HCT116 (cell line): ENCODE measurements around the gene TCHH. TPM values are rescaled to one million over a fixed set of nuclear protein-coding genes. Genes with fewer than 3 reads are reported as not detected.
"Not testable (repeated sequence)": the region's sequence is repeated elsewhere in the genome, so short reads cannot be mapped to it uniquely, and the experiment has no call there.

ENCODE experiments used
- ATAC-seq: fragments of 200-7000 bp; cut with Tn5 transposase; 2 replicates; pipeline ENCODE4 v1.9.1; 2020; ENCODE audit warnings: mild to moderate bottlenecking, moderate library complexity
- BruUV-seq: library from RNA; stranded (reverse); fragments of 400-500 nt; replicated peaks from 2 replicates; lab custom pipeline; 2021; lab: Mats Ljungman, UMichigan
- CTCF ChIA-PET: fragments of 300-600 bp; sonication (Branson Sonifier 250); formaldehyde crosslinking; loops from one replicate; lab custom pipeline; 2021; ENCODE audit warnings: antibody characterized with exemption; lab: Charles Lee
- POLR2A ChIA-PET: fragments of 300-600, 350-600 bp; sonication (Branson Sonifier 250); formaldehyde crosslinking; loops from one replicate; lab custom pipeline; 2021; ENCODE audit warnings: antibody characterized with exemption; lab: Charles Lee
- RAD21 ChIA-PET, 2 experiments: fragments of 300-600 bp; sonication (Branson Sonifier 250); formaldehyde crosslinking; loops; one replicate each; lab custom pipeline; 2023; ENCODE audit warnings: low total read pairs in 2 of 2; ENCODE audit not compliant: uncharacterized antibody in 2 of 2, unreplicated experiment in 2 of 2, low non-redundant PET in 1 of 2; lab: Charles Lee
- DNase-seq: peaks from one replicate; pipeline ENCODE4 v3.0.0-alpha.2; 2010; ENCODE audit warnings: low read depth, low spot score
- H2AFZ ChIP-seq: fragments of 200-600 bp; shearing (Covaris generic), sonication (generic); 2 replicates; pipeline ENCODE4 v1.6.1; 2017; ENCODE audit warnings: low read depth, mixed run types, mixed read lengths, antibody characterized with exemption, low read length; ENCODE audit not compliant: poor library complexity, severe bottlenecking
- H3K27ac ChIP-seq: 2 replicates; pipeline ENCODE4 v1.5.1; 2012; ENCODE audit warnings: low read depth, low read length
- H3K27me3 ChIP-seq: fragments of 200-600 bp; sonication (generic); 2 replicates; pipeline ENCODE4 v1.6.1; 2016; ENCODE audit warnings: mixed run types, low read length, mixed read lengths; ENCODE audit not compliant: insufficient read depth
- H3K36me3 ChIP-seq, 2 experiments: fragments of 200-500 bp in 1 of 2; fragments of 200-600 bp in 1 of 2; sonication (Bioruptor generic) in 1 of 2; sonication (generic) in 1 of 2; 2 replicates each; pipeline versions ENCODE4 v1.5.1 to v1.6.1; 2014 to 2016; ENCODE audit warnings: low read length in 2 of 2, inconsistent platforms in 1 of 2, mixed read lengths in 1 of 2, mixed run types in 1 of 2; ENCODE audit not compliant: insufficient read depth in 2 of 2, control insufficient read depth in 1 of 2
- H3K4me1 ChIP-seq, 2 experiments: fragments of 200-600 bp in 1 of 2; sonication (generic) in 1 of 2; 2 replicates each; pipeline versions ENCODE4 v1.5.1 to v1.6.1; 2012 to 2017; ENCODE audit warnings: low read length in 2 of 2, inconsistent platforms in 1 of 2, mild to moderate bottlenecking in 1 of 2, mixed read lengths in 1 of 2, mixed run types in 1 of 2, moderate library complexity in 1 of 2; ENCODE audit not compliant: insufficient read depth in 2 of 2, control insufficient read depth in 1 of 2
- H3K4me2 ChIP-seq: fragments of 200-600 bp; sonication (generic); 2 replicates; pipeline ENCODE4 v1.6.1; 2017; ENCODE audit warnings: mixed run types, low read length, mixed read lengths
- H3K4me3 ChIP-seq, 2 experiments: fragments of 200-600 bp in 1 of 2; sonication (generic) in 1 of 2; replicated peaks in 1 of 2; 2 replicates each; pipeline ENCODE4 v1.5.1; 2011 to 2016; ENCODE audit warnings: low read length in 2 of 2, control low read depth in 1 of 2, low read depth in 1 of 2, mild to moderate bottlenecking in 1 of 2, mixed read lengths in 1 of 2, mixed run types in 1 of 2
- H3K79me2 ChIP-seq: fragments of 200-600 bp; sonication (generic); 2 replicates; pipeline ENCODE4 v1.6.1; 2017; ENCODE audit warnings: mild to moderate bottlenecking, mixed run types, low read length, moderate library complexity, mixed read lengths; ENCODE audit not compliant: insufficient read depth
- H3K9ac ChIP-seq: fragments of 200-600 bp; sonication (generic); 2 replicates; pipeline ENCODE4 v1.6.1; 2016; ENCODE audit warnings: low read length, mixed read lengths
- H3K9me2 ChIP-seq: fragments of 200-600 bp; sonication (generic), shearing (Covaris generic); 2 replicates; pipeline ENCODE4 v1.6.1; 2017; ENCODE audit warnings: mixed run types, mild to moderate bottlenecking, moderate library complexity; ENCODE audit not compliant: insufficient read depth
- H3K9me3 ChIP-seq, 2 experiments: fragments of 200-500 bp in 1 of 2; fragments of 200-600 bp in 1 of 2; sonication (Bioruptor generic) in 1 of 2; sonication (generic) in 1 of 2; 2 replicates each; pipeline ENCODE4 v1.6.1; 2014 to 2017; ENCODE audit warnings: low read length in 2 of 2, mixed read lengths in 2 of 2, inconsistent platforms in 1 of 2, low read depth in 1 of 2, mild to moderate bottlenecking in 1 of 2, mixed run types in 1 of 2, moderate library complexity in 1 of 2; ENCODE audit not compliant: control insufficient read depth in 1 of 2, insufficient read depth in 1 of 2
- H4K20me1 ChIP-seq: fragments of 200-600 bp; sonication (generic), shearing (Covaris generic); 2 replicates; pipeline ENCODE4 v1.6.1; 2017; ENCODE audit warnings: mixed run types, mild to moderate bottlenecking, moderate library complexity; ENCODE audit not compliant: insufficient read depth
- CEBPB ChIP-seq: IDR thresholded peaks from 2 replicates; pipeline ENCODE4 v1.6.1; 2012; ENCODE audit warnings: low read depth
- EGR1 ChIP-seq: IDR thresholded peaks from 2 replicates; pipeline ENCODE4 v1.6.1; 2012; ENCODE audit warnings: low read depth
- ELF1 ChIP-seq: IDR thresholded peaks from 2 replicates; pipeline ENCODE4 v1.6.1; 2012; ENCODE audit warnings: low read depth, borderline replicate concordance
- FOSL1 ChIP-seq: IDR thresholded peaks from 2 replicates; pipeline ENCODE4 v1.6.1; 2012; ENCODE audit warnings: low read depth
- JUND ChIP-seq: IDR thresholded peaks from 2 replicates; pipeline ENCODE4 v1.6.1; 2012
- POLR2A ChIP-seq: IDR thresholded peaks from 2 replicates; pipeline ENCODE4 v1.7.0; 2011; ENCODE audit warnings: borderline replicate concordance; ENCODE audit not compliant: insufficient read depth, insufficient read length; ENCODE audit errors: extremely low read depth
- RAD21 ChIP-seq: IDR thresholded peaks from 2 replicates; pipeline ENCODE4 v1.6.1; 2012; ENCODE audit warnings: low read depth, mild to moderate bottlenecking
- SIN3A ChIP-seq: IDR thresholded peaks from 2 replicates; pipeline ENCODE4 v1.6.1; 2012; ENCODE audit warnings: low read depth
- SP1 ChIP-seq: IDR thresholded peaks from 2 replicates; pipeline ENCODE4 v1.6.1; 2012; ENCODE audit warnings: low read depth
- SRF ChIP-seq: IDR thresholded peaks from 2 replicates; pipeline ENCODE4 v1.6.1; 2012; ENCODE audit warnings: low read depth
- YY1 ChIP-seq: IDR thresholded peaks from 2 replicates; pipeline ENCODE4 v1.6.1; 2011; ENCODE audit warnings: low read length, low read depth, moderate library complexity, mild to moderate bottlenecking; ENCODE audit not compliant: insufficient replicate concordance; ENCODE audit errors: extremely low read depth
- ZFX ChIP-seq: fragments of 450-650 bp; IDR thresholded peaks from 2 replicates; pipeline ENCODE4 v1.6.1; 2017
- ZNF274 ChIP-seq: fragments of 200-500 bp; sonication (Bioruptor generic); IDR thresholded peaks from 2 replicates; pipeline ENCODE4 v1.6.1; 2014; ENCODE audit warnings: mild to moderate bottlenecking, low read depth, low read length, inconsistent platforms
- intact Hi-C: fragments of 100-400 bp; cut with micrococcal nuclease; formaldehyde crosslinking; loops from 2 replicates; pipeline ENCODE4 v1.10.0; 2022
- total RNA-seq: library from RNA; stranded (reverse); gene quantifications from one replicate; pipeline ENCODE4 v1.2.1, GENCODE V29; 2021; ENCODE audit not compliant: unreplicated experiment
- TF ChIP-seq, protein P1 (sequence below): IDR thresholded peaks from 2 replicates; pipeline ENCODE4 v1.6.1; 2012
- TF ChIP-seq, protein P2 (sequence below): IDR thresholded peaks from 2 replicates; pipeline ENCODE4 v1.6.1; 2012; ENCODE audit warnings: low read depth
- TF ChIP-seq, protein P3 (sequence below): IDR thresholded peaks from 2 replicates; pipeline ENCODE4 v1.6.1; 2012

The TCHH gene
- total RNA-seq, 1 experiment from 2014 or later, result 0.02 TPM

DNA sequence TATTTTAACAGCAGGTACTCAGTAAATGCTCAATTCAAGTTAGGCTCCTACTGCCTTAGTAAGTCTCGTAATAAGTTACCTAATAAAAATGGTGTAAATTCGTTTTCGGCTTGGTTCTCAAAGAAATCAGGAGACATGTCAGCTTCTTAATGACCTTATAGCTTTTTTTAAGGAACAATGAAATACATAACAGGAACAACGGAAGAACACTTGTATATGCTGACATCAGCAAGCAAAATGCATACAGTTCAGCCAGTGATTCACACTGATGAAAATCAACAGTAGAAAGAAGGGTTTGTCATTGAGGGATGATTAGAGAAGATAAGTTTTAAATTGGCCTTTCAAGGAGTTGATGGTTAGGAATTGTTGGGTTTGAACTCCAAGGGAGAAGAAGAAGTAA is 30.5 kb upstream of the TCHH start:
- no peaks in the 10 kb centered on the region for H3K9me2 ChIP-seq
- no peak for ATAC-seq
- H4K20me1 ChIP-seq, result no peaks in the 10 kb centered on the region
- no peaks in the 10 kb centered on the region for H3K36me3 ChIP-seq
- H3K27me3 ChIP-seq, result peaks cover 10% of the 10 kb centered on the region
- no peak overlapping the region for H3K9ac ChIP-seq
- CTCF ChIA-PET, result no interaction called here
- POLR2A ChIA-PET, result no interaction called here
- DNase-seq, result no peak
- no peaks in the 10 kb centered on the region for H3K4me1 ChIP-seq
- RAD21 ChIA-PET, result no interaction called here
- peaks cover 5 to 9% of the 10 kb centered on the region in 2 experiments; a peak in 2 of 4 replicates for H3K9me3 ChIP-seq
- intact Hi-C loops, result no loop called here
- H3K4me2 ChIP-seq, result no peak overlapping the region
- no TSS peak for BruUV-seq
- H3K27ac ChIP-seq, result no peak overlapping the region
- H3K4me3 ChIP-seq, result no peak overlapping the region
- TF ChIP-seq, protein P1, sequence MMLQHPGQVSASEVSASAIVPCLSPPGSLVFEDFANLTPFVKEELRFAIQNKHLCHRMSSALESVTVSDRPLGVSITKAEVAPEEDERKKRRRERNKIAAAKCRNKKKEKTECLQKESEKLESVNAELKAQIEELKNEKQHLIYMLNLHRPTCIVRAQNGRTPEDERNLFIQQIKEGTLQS, result no peak
- TF ChIP-seq ELF1 (no peak), POLR2A (no peak), SRF (no peak), YY1 (no peak), FOSL1 (no peak), CEBPB (no peak), SIN3A (no peak), SP1 (no peak), ZNF274 (no peak), EGR1 (no peak), ZFX (no peak), JUND (no peak), RAD21 (no peak)
- TF ChIP-seq, protein P2, sequence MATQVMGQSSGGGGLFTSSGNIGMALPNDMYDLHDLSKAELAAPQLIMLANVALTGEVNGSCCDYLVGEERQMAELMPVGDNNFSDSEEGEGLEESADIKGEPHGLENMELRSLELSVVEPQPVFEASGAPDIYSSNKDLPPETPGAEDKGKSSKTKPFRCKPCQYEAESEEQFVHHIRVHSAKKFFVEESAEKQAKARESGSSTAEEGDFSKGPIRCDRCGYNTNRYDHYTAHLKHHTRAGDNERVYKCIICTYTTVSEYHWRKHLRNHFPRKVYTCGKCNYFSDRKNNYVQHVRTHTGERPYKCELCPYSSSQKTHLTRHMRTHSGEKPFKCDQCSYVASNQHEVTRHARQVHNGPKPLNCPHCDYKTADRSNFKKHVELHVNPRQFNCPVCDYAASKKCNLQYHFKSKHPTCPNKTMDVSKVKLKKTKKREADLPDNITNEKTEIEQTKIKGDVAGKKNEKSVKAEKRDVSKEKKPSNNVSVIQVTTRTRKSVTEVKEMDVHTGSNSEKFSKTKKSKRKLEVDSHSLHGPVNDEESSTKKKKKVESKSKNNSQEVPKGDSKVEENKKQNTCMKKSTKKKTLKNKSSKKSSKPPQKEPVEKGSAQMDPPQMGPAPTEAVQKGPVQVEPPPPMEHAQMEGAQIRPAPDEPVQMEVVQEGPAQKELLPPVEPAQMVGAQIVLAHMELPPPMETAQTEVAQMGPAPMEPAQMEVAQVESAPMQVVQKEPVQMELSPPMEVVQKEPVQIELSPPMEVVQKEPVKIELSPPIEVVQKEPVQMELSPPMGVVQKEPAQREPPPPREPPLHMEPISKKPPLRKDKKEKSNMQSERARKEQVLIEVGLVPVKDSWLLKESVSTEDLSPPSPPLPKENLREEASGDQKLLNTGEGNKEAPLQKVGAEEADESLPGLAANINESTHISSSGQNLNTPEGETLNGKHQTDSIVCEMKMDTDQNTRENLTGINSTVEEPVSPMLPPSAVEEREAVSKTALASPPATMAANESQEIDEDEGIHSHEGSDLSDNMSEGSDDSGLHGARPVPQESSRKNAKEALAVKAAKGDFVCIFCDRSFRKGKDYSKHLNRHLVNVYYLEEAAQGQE, result no peak
- TF ChIP-seq, protein P3, sequence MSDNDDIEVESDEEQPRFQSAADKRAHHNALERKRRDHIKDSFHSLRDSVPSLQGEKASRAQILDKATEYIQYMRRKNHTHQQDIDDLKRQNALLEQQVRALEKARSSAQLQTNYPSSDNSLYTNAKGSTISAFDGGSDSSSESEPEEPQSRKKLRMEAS, result no peak
- TF ChIP-seq, all 23 proteins: peak for 0
- Histone ChIP-seq H2AFZ (no peak overlapping the region), H3K79me2 (no peaks in the 10 kb centered on the region)

DNA sequence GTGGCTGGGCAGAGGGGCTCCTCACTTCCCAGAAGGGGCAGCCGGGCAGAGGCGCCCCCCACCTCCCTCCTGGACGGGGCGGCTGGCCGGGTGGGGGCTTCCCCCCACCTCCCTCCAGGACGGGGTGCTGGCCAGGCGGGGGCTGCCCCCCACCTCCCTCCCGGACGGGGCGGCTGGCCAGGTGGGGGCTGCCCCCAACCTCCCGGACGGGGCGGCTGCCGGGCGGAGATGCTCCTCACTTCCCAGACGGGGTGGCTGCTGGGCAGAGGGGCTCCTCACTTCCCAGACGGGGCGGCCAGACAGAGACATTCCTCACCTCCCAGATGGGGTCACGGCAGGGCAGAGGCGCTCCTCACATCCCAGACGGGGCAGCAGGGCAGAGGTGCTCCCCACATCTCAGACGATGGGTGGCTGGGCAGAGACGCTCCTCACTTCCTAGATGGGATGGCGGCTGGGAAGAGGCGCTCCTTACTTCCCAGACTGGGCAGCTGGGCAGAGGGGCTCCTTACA is 29.5 kb upstream of the TCHH start:
- H3K27me3 ChIP-seq, result peaks cover 19% of the 10 kb centered on the region
- H3K4me3 ChIP-seq, H3K79me2 ChIP-seq, H3K9ac ChIP-seq, CTCF ChIA-PET, H3K36me3 ChIP-seq, H3K4me1 ChIP-seq, H3K27ac ChIP-seq, POLR2A ChIA-PET, ATAC-seq, H3K9me3 ChIP-seq, RAD21 ChIA-PET, H4K20me1 ChIP-seq, intact Hi-C loops, H3K4me2 ChIP-seq, DNase-seq, H3K9me2 ChIP-seq, H2AFZ ChIP-seq, BruUV-seq: not testable (repeated sequence)
